GM13976 (cell line): ENCODE data around the gene MBP.

Experiments
- DNase-seq: peaks from one replicate; pipeline ENCODE4 v3.0.0; 2012; ENCODE audit warnings: low spot score
- CTCF ChIP-seq: IDR thresholded peaks from 2 replicates; pipeline ENCODE4 v1.5.1; 2012; ENCODE audit warnings: borderline replicate concordance, mild to moderate bottlenecking; ENCODE audit not compliant: insufficient read depth; ENCODE audit errors: extremely low read depth, missing control alignments, control extremely low read depth
- in situ Hi-C: fragments of 300-500 bp; cut with MboI; formaldehyde crosslinking; loops from one replicate; pipeline ENCODE4 v1.12.0; 2022; ENCODE audit warnings: low sequenced_read_pairs, mixed read lengths, inconsistent platforms; ENCODE audit not compliant: unreplicated experiment

The MBP gene

GRCh38 chr18:77145364-77145901 is 12.8 kb upstream of the MBP start:
- no peak for TF ChIP-seq CTCF
- in situ Hi-C loops: no loop called here
- no peak for DNase-seq

- TF ChIP-seq CTCF: no peak
- in situ Hi-C loops: no loop called here
- DNase-seq: no peak
These were observed 12.0 kb upstream of the MBP start for GRCh38 chr18:77144451-77145118.

- in situ Hi-C loops: no loop called here
- DNase-seq: no peak
- TF ChIP-seq CTCF: no peak
These were observed 11.5 kb upstream of the MBP start for GRCh38 chr18:77144046-77144445.

GRCh38 chr18:77143196-77143595 is 10.6 kb upstream of the MBP start:
- in situ Hi-C loops: no loop called here
- DNase-seq: no peak
- TF ChIP-seq CTCF: no peak

- DNase-seq: no peak
- no peak for TF ChIP-seq CTCF
- in situ Hi-C loops: no loop called here
These were observed 9.0 kb upstream of the MBP start for GRCh38 chr18:77141401-77142118.

- TF ChIP-seq CTCF: no peak
- DNase-seq: no peak
- in situ Hi-C loops: no loop called here
These were observed 8.0 kb upstream of the MBP start for GRCh38 chr18:77140439-77141109.
